Endometrial microvascular endothelial cells (primary cell): Measurements from ENCODE around the gene CTSF. TPM values are rescaled to one million over a fixed set of nuclear protein-coding genes. Genes with fewer than 3 reads are reported as not detected.

Experiments
- total RNA-seq: library from RNA; depleted of rRNA; stranded (reverse); fragments of >200 nt; gene quantifications from one replicate; pipeline ENCODE4 v1.2.3, GENCODE V29; 2015; ENCODE audit errors: inconsistent ontology term

CTSF gene
- total RNA-seq, 1 donor from 2014 or later, result 17.6 TPM

Other genes with a start within 250 kb of the CTSF start
- 15.5 TPM for gene RIN1, start 232.2 kb downstream of the CTSF start, total RNA-seq
- gene BRMS1, start 223.5 kb downstream of the CTSF start, total RNA-seq, result 102 TPM
- 27.8 TPM for gene B4GAT1, start 221.0 kb downstream of the CTSF start, total RNA-seq
- gene SLC29A2, start 196.8 kb downstream of the CTSF start, total RNA-seq, result not detected
- not detected for gene NPAS4, start 147.6 kb downstream of the CTSF start, total RNA-seq
- gene MRPL11, start 129.8 kb downstream of the CTSF start, total RNA-seq, result 77.6 TPM
- 7.9 TPM for gene PELI3, start 101.7 kb downstream of the CTSF start, total RNA-seq
- gene DPP3, start 88.2 kb downstream of the CTSF start, total RNA-seq, result 79.5 TPM
- gene BBS1, start 58.0 kb downstream of the CTSF start, total RNA-seq, result 26.7 TPM
- gene ZDHHC24, start 22.6 kb downstream of the CTSF start, total RNA-seq, result 20.6 TPM
- not detected for gene ACTN3, start 21.7 kb downstream of the CTSF start, total RNA-seq
- gene CCDC87, start 24.5 kb upstream of the CTSF start, total RNA-seq, result 0.19 TPM
- gene CCS, start 24.6 kb upstream of the CTSF start, total RNA-seq, result 27.9 TPM
- 74.4 TPM for gene RBM14, start 48.0 kb upstream of the CTSF start, total RNA-seq
- 135 TPM for gene RBM4, start 70.1 kb upstream of the CTSF start, total RNA-seq
- gene RBM4B, start 109.3 kb upstream of the CTSF start, total RNA-seq, result 17.7 TPM
- 59.2 TPM for gene SPTBN2, start 160.6 kb upstream of the CTSF start, total RNA-seq